Stimulated activated CD4-positive, alpha-beta T cell treated with anti-CD3 and anti-CD28 coated beads, Interleukin-1b, Interleukin-23, amount 100 ng/mL, for 4 hours (primary cell): ENCODE results near the gene ADARB1.

ENCODE experiments used
- DNase-seq, 2 donors: peaks; one replicate each; pipeline ENCODE4 v3.0.0-alpha.2; 2020; ENCODE audit warnings: low read depth in 2 of 2

ADARB1 gene

GRCh38 chr21:45225741-45226327 lies 151.5 kb downstream of the ADARB1 start:
- no peak for DNase-seq

- no peak for DNase-seq
Measured at GRCh38 chr21:45226540-45227326, 152.4 kb downstream of the ADARB1 start.

DNA sequence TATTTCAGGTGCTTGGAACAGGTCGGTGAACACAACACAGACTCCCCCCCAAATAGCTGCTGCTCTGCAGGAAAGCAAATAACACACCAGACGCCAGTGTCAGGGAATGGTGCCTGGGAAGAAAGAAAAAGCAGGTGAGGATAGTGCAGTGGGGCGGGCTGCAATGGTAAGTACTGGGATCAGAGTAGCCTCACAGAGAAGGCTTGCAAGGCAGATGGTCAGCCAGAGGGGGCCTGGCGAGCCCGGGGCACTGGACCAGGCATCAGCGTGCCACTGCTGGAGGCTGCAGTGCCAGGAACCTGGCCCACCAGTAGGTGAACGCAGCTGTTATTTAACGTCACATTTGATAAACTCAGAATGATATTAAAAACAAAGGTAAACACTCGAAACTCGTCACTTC lies 153.4 kb downstream of the ADARB1 start:
- no peak for DNase-seq

DNA sequence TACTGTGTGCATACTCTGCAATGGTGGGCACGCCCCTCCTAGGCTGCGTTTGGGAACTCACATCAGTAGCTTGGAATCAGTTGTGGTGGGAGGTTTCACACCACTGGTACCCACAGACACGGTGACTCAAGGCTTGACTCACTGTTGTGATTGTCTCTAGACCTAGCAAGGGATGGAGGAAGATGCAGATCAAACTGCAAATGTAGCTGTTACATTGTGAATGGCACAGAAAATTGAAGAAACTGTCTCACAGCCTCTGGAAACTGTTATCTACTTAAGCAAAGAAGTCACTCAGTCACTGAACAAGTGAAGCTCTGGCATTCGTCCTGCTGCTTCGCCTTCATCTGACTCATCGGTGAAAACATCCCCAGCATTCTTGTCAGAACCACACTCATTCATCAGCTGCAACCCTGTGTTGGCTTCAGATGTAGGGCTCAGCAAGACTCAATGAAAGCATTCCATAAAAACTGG lies 153.8 kb downstream of the ADARB1 start:
- DNase-seq, result peak; percentile 31 to 37

DNA sequence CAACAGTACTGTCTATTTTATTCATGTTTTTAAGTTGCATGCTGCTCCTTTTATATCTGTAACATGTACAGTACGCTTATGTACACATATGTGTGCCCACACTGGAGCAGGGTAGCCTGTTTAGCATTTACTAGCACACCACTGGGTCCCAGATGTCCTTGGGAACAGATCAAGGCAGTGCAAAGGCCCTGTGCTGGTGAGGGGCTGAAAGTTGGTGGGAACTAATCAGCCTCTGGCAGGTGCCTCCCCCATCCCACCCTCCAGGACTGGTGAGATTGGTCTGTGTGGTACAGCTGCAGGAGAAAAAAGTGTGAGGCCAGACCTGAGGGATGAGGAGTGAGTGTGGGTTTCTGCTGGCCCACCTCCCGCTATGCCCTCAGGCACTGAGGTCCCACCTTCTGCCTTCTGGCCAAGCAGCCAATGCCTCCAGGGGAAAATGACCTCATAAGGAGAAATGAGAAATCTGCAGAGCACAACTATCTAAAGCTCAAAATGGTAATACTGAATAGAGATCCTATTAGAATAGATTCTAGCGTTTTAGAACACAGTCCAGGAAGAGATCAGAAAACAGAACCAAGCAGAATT lies 154.4 kb downstream of the ADARB1 start:
- DNase-seq, result no peak

DNA sequence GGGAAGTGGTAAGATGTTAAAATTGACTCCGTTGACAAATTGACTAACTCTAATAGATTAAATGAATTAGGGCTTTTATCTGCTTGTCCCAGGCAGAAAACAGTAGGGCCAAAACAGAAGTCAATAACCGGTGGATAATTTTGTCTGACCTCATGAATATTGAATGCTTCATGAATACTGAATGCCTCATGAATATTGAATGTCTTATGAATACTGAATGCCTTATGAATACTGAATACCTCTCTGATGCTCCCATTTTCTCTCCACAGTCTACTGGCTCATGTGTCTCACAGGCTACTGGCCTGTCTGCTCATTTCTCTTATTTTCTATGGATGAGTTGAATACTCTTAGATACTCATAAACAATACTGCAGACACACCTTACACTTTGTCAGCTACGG lies 157.3 kb downstream of the ADARB1 start:
- DNase-seq, result no peak

DNA sequence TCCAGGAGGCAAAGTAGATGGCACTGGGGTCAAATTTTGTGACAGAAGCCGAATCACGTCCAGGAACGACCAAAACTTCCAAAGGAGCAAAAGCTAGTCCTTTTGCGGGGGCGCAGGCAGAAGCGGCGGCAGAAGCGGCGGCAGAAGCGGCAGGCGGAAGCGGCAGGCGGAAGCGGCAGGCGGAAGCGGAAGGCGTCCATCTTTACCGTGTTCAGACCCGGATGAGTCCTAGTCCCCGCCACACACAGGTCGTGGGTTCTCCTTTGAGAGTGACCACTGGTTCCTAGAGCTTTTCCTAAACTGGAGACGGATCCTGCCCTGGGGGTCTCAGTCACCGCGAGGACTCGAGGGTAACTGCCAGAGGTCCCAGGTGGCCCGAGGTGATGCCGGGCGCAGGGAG lies 159.7 kb downstream of the ADARB1 start:
- DNase-seq, result no peak

GRCh38 chr21:45234965-45235364 lies 160.6 kb downstream of the ADARB1 start:
- no peak for DNase-seq

DNA sequence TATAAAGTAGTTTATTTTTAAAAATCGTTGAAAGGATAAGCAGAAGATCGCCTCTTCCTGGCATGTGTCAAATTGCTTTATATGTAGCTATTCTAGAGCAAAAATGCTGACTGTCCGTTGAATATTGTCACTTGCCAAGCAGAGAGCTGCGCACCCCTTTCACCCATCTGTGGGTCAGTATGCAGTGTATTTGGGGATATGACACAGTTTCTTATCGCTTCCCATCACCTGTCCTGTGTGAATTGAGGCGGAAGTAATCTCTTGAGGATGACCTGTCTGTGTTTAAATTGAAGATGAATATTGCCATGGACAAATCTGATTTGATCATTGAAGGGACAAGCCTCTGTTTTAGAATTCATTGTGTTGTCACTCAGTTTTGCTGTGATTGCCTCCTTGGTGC lies 161.1 kb downstream of the ADARB1 start:
- no peak for DNase-seq

DNA sequence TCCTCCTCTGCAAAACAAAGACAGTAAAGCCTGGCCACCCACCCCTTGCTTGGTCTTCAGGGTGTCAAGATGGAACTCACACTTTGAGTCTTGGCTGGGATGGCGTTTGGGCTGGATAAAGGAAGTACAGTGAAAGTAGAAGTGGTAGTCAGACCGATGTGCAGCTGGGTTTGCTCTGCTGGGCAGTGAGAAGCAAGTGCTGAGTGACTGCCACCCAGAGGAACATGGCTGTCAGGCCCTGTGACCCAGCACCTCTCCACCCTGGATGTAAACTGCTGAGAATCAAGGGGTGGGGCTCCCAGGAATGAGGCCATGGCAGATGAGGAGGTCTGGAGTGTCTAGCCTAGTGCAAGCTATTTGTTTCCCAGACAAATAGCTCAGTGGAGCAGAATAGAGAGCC lies 162.1 kb downstream of the ADARB1 start:
- no peak for DNase-seq

DNA sequence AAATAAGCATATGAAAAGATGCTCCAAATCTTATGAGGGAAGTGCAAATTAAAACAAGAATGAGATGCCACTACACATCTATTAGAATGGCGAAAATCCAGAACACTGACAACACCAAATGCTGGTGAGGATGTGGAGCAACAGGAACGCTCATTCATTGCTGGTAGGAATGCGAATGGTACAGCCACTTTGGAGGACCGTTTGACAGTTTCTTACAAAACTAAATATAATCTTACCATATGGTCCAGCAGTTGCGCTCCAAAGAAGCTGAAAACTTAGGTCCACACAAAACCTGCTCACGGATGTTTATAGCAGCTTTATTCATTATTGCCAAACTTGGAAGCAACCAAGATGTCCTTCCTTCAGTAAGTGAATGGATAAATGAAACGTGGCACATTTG lies 163.0 kb downstream of the ADARB1 start:
- no peak for DNase-seq

DNA sequence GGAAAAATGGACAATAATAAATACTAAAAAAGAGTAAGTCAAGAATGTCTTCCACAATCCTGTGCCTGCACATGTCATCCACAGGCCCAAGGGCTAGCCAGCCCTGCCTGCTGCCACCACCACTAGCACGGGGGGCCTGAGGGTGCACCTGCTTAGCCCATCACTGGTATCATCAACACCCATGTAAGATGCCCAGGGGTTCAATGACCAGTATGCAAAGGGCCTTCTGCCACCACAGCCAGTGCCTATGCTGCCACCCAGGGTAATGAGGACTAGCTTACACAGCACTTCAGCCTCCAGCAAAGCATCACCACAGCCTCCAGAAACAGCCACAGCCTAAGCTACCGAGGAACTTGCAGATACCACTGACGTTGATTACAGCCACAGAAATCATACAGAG lies 167.0 kb downstream of the ADARB1 start:
- no peak for DNase-seq

- DNase-seq, result no peak
Measured at GRCh38 chr21:45243603-45244002, 169.2 kb downstream of the ADARB1 start.

DNA sequence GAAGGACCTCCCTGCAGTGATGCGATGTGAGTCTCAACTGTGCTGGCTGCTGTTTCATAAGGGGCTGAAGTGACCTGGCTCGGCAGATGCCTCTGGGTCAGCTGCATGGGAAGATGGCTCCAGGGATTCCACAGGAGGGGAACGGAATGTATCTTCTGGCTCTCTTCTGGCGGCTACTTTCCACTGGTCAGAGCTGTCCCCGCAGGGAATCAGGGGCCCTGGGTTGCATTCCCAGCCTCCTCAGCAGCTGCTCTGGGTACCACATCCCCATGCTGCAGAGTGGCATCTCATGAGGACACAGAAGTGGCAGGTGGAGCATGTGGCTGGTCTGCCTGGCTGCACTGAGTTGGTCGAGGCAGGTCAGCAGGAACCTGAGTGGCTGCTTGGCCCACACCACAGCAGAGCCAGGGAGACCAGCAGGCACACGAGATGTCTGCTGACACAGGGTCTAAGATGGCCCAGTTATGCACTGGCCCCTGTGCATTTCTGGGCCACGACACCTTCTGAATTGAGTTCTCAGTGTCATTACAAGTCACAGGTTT lies 170.5 kb downstream of the ADARB1 start:
- DNase-seq, result no peak

DNA sequence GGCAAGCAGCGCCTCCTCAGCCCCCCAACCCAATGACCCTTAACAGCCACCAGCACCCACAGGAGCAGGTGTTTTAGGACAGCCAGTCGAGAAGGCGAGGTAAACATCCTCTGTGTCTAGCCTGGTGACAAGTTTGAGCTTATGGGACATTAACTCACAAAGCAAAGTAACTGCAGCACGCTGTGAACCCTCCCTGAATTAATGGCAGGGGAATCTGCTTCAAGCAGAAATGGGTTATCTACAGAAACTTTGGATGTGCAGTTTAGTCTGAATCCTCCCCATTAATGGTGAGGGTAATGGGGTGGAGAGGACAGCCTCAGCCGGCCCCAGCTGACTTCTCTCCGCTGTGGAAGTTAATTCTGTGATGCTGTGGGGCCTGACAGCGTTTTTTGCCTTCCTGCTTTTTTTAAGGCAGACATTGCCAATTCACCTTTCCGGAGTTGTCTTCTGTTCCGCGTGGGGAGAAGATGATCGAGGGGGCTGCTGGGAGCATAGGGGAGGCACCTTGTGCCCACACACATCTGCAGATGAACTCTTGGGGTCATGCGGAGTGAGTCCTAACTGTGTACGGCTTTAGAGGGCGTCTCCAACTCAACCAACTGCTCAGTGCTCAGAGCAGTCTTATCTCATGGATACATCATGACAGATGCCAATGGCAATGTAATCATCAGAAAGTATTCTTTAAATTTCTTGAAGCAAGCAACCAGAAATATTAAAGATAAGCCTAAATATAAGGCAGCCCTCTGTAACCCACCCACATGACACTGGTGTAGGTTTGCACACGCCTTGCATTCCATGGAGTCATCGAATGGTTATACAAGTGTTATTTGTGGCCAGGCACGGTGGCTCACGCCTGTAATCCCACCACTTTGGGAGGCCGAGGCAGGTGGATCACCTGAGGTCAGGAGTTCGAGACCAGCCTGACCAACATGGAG lies 172.3 kb downstream of the ADARB1 start:
- DNase-seq, result no peak

DNA sequence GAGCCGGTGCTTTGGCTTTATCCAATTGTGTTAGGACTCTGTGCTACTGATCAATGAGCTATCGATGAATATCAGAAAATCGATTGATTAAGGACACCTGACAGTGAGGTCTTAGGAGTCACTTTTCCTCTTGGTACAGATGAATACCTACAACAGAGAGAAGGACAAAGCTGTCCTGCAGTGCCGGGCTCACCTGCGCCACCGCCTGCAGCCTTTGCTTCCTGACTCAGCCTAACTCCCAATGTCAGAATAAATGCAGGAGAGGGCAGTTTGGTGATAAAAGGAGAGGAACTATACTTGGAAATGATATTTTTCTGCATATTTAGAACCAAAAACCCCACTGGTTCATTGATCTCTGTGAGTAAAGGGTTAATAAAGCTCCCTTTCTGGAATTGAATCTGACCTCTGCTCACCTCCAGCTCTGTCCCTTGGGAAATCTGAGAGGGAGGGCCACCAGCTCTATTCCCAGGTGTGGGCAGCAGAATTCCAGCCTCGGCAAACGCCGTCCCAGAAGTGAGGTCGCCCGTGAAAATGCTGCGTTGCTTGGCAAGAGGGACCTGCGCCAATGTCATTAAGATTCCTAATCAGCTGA lies 174.0 kb downstream of the ADARB1 start:
- no peak for DNase-seq

DNA sequence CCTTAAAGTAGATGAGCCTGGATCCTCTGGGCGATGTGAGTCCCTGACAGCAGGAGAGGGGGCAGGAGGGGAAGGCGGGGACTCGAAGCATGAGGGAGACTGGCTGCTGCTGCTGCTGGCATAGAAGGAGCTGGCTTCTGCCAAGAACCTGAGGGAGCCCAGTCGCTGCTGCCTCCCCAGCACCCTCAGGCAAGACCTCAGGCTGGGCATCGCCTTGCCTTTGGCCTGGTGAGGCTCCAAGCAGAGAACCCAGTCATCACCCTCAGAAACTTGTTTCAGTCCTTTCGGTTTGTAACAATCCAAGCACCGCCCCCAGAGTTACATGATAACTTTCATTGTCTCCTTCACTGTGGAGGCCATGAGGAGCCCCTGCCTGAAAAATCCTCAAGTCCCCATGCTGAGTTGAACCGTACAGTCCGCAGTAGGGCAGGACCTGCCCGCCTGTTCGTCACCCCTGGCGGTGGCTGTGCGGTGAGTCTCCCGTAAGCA lies 174.6 kb downstream of the ADARB1 start:
- DNase-seq, result no peak

- no peak for DNase-seq
Measured at GRCh38 chr21:45249626-45250025, 175.2 kb downstream of the ADARB1 start.

DNA sequence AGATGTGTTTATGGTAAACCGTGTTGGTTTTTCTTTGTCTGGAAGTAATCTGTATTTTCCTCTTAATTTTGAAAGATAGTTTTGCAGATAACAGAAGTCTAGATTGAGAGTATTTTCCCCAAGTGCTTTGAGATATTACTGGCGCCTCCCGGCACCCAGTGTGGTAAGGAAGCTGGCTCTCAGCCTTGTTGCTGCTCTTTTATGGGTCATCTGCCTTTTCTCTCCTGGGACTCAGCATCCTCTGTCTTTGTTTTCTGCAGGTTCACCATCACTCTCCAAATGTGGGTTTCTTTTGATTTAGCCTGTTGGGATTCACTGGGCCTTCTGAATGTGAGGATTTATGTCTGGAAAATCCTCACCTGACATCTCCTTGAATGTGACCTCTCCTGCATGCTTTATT lies 175.9 kb downstream of the ADARB1 start:
- DNase-seq, result no peak

GRCh38 chr21:45250914-45251634 lies 176.7 kb downstream of the ADARB1 start:
- no peak for DNase-seq
